ENCODE results near the gene GRM3. TPM values are rescaled to one million over a fixed set of nuclear protein-coding genes. Genes with fewer than 3 reads are reported as not detected.

The GRM3 gene
- polyA plus RNA-seq, 5 donors = 0.23 to 0.40 (median 0.25) TPM

- no peak for DNase-seq
These were observed 257.2 kb downstream of the GRM3 start for GRCh38 chr7:86900886-86901285.

GRCh38 chr7:86904949-86905834 lies 261.5 kb downstream of the GRM3 start:
- peak in 1 of 2 donors; percentile 20 for DNase-seq

- DNase-seq = peak in 1 of 2 donors; percentile 4
These were observed 265.2 kb downstream of the GRM3 start for GRCh38 chr7:86908948-86909347.

- no peak for DNase-seq
These were observed 267.9 kb downstream of the GRM3 start for GRCh38 chr7:86911659-86912058.

- DNase-seq = no peak
These were observed 270.0 kb downstream of the GRM3 start for GRCh38 chr7:86913709-86914108.
